ENCODE measurements around the gene DISP2.

Gene DISP2

DNA sequence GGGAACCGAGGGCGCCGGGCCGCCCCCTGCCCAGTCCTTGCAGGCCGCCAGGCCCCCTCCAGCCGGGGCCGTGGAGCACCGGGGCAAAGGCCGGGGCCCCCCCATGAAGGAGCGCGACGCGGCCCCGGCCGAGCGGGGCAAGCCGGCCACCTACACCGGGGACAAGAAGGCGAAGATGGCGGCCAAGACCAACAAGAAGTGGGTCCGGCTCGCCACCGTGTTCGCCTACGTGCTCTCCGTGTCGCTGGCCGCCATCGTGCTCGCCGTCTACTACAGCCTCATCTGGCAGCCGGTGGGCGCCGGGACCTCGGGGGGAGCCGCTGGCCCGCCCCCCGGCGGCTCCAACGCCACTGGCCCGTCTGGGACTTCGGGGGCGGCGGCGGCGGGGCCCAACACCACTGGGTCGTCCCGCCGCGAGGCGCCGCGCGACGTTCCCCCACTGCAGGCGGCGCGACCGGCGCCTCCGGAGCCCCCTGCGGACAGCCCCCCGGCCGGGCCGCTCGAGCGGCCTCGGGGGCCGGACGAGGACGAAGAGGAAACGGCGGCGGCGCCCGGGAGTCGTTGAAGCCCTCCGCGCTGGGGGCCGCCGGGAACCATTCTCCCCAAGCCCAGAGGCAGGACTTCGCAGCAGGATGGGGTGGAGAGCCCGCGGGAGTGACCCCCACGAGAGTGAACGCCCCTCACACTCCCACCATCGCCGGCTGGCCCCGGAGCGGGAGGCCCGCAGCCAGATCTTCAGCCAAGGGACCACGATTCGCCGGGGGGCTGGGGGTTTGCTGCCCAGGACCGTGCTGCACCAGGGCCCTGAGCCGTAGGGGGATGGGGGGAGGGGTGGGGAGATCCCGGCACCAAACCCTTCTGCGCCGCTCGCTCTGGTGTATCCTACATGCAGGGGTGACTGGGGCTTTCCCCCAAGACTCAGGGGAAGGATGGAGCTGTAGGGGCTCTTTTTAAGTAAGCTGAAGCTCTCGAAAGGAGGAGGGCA lies 33.8 kb upstream of the DISP2 start:
- H3K4me1 Mint-ChIP-seq, result peaks cover 43% of the 10 kb centered on the region
- peak overlapping the region; percentile 58 to 77 for H3K4me3 Mint-ChIP-seq
- H3K27me3 Mint-ChIP-seq, result no peaks in the 10 kb centered on the region
- ATAC-seq (peak; percentile 13), DNase-seq (peak in 1 of 2 donors; percentile 37)
- H3K27ac Mint-ChIP-seq, result no peak overlapping the region
- H3K9me3 Mint-ChIP-seq, result no peaks in the 10 kb centered on the region

DNA sequence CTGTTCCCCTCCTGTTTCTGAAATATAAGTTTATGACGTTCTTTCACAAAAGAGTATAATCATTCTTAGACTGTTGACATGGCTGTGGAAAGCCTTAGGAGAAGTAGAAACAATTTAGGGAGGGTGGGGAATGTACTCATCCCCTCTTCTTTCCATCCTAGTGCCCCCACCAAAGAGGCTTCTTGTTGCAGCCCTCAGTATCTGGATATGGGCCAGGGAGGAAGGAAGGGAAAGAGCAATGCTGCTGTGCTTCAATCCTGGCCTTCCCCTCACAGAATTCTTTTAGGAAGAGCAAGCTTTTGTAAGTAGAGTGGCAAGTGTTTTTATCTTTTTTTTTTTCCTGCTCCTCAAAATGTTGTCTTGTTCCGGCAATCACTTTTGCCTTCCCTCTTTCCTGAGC lies 32.8 kb upstream of the DISP2 start:
- DNase-seq, result no peak
- Mint-ChIP-seq H3K27me3 (no peaks in the 10 kb centered on the region), H3K4me3 (peak overlapping the region; percentile 37 to 77), H3K27ac (no peak overlapping the region), H3K9me3 (no peaks in the 10 kb centered on the region), H3K4me1 (peaks cover 43% of the 10 kb centered on the region)
- no peak for ATAC-seq

DNA sequence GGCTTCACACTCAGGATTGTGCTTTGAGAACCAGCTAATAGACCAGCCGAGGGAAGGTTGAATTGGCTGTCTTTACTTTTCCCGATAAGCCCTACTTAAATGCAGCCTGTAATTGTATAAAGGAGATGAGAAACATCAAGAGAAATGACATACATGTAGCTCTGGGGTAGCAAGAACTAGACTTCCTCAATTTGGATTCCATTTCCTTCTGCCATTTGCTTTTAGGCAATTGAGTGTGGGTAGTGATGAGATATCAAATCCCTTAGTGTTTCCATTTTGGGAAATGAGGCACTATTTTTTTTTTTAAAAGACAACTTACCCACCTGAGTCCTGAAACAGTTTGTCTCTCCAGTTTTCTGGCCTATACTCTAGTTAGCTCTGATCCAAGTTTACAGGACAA lies 32.3 kb upstream of the DISP2 start:
- ATAC-seq (no peak), DNase-seq (no peak)
- Mint-ChIP-seq H3K27ac (no peak overlapping the region), H3K9me3 (no peaks in the 10 kb centered on the region), H3K4me3 (no peak overlapping the region), H3K27me3 (no peaks in the 10 kb centered on the region), H3K4me1 (peaks cover 43% of the 10 kb centered on the region)

DNA sequence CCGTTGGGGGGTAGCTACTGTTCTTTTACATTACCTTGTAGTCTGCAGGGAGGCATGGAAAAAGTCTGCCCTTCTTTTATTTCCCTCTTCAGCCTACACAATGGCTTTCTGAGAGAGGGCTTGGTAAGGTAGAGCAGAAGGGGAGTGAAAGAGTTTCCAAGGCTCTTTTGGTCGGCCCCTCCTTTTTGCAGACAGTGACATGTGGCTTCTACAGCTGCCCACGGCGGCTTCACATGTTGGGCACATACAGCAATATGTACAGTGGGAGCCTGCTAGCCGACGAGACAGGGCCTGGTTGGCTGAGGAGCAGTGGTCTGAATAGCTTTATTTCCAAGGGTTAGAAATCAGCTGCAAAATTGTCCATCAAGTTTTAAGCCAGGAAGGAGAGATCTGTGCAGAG lies 30.6 kb upstream of the DISP2 start:
- ATAC-seq (no peak), DNase-seq (no peak)
- Mint-ChIP-seq H3K9me3 (no peaks in the 10 kb centered on the region), H3K4me1 (peaks cover 27% of the 10 kb centered on the region), H3K27me3 (no peaks in the 10 kb centered on the region), H3K27ac (no peak overlapping the region), H3K4me3 (no peak overlapping the region)

DNA sequence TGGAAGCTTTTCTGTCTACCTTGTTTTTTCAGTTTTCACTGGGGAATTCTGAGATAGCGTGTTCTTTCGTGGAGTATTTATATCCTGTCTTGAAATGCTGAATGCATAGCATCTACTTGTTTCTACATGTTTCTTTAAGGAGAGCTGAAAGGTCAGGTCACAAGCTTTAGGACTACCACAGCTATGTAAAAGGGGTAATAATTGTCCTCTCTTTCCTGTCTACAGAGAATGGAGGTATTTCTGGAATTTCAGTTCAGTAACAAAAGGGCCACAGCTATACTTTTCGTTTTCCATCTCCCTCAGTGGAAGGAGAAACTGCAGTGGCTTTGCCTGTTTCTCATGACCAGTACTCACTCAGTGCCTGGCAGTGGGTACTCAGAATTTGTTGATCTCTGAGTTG lies 29.8 kb upstream of the DISP2 start:
- Mint-ChIP-seq H3K27ac (no peak overlapping the region), H3K4me1 (peaks cover 20% of the 10 kb centered on the region), H3K9me3 (no peaks in the 10 kb centered on the region), H3K27me3 (no peaks in the 10 kb centered on the region), H3K4me3 (no peak overlapping the region)
- no peak for ATAC-seq
- DNase-seq, result no peak

DNA sequence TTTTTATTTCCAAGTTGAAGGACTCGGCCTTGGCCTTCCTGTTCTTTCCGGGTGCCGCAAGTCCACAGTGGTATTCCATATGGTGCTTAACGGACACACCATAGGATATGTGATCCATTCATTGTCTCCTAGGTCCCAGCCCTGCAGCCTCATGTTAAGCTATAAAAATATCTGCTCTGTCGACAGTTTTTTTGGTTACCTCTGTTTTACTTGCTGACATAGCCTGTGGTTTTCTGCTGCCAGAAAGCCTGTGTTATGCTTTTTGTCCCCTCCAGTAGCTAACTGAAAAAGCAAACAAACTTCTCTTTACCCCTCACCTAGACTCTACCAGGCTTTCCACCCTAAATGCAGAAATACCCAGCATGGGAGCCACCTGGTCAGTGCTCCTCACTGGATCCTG lies 29.3 kb upstream of the DISP2 start:
- Mint-ChIP-seq H3K4me1 (peaks cover 22% of the 10 kb centered on the region), H3K4me3 (no peak overlapping the region), H3K27me3 (no peaks in the 10 kb centered on the region), H3K27ac (no peak overlapping the region), H3K9me3 (no peaks in the 10 kb centered on the region)
- ATAC-seq, result no peak
- no peak for DNase-seq

DNA sequence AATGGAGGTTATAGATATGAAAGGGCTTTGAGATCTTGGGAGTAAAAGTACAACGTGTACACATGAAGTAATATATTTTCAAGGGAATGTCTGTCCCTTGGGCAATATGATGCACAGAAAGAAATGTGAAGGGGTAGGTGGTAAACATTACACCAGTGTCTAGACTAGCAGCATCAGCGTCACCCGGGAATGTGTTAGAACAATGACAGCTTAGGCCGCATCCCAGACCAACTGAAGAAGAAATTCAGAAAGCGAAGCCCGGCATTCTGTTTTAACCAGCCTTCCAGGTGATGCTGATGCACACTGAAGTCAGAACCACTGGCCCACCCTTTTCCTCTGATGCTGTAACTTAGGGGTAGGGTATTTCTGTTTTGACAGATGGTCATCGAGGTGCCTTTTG lies 28.2 kb upstream of the DISP2 start:
- Mint-ChIP-seq H3K27me3 (no peaks in the 10 kb centered on the region), H3K27ac (no peak overlapping the region), H3K4me1 (peaks cover 30% of the 10 kb centered on the region), H3K4me3 (no peak overlapping the region), H3K9me3 (no peaks in the 10 kb centered on the region)
- DNase-seq (no peak), ATAC-seq (no peak)

DNA sequence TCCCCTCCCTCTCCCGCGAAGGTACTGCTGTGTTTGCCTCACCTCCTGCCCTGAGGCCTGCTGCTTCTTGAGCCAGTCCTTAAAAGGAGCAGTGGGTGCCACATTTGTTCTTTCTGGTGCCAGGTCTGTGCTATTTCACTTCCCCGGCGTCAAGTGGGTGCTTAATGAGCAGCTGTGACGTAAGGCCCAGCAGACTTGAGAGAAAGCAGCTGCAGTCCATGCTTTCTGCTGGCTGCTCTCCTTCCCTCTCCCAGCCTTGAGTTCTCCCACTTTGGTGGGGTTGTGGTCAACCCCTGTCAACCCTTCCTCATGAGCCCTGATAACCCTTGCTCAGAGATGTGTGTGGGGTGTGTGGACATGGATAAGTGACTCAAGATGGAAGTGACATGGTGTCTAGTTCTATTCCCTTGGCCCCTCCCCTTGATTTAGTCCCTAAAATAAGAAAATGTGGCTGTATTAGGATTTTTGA lies 27.6 kb upstream of the DISP2 start:
- ATAC-seq (no peak), DNase-seq (no peak)
- Mint-ChIP-seq H3K27ac (no peak overlapping the region), H3K4me1 (peaks cover 30% of the 10 kb centered on the region), H3K9me3 (no peaks in the 10 kb centered on the region), H3K27me3 (no peaks in the 10 kb centered on the region), H3K4me3 (no peak overlapping the region)

DNA sequence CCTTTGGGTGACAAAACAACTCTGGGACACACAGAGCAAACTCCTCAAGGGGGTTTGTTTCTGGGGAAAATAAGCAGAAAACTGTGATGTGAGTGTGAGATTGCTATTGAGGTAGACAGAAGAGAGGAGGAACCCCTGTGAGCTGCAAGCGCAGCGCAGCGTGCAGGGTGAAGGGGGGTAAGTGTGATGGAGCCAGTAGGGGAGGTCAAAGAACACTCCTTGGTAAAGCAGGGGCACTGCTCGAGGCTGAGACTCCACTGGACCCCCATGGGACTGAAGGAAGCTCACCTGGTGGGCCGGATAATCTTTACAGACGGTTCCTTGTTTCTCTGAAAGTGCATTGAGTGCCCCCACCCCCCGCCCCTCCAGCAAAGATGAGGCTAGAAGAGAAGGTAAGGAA lies 27.0 kb upstream of the DISP2 start:
- Mint-ChIP-seq H3K27me3 (no peaks in the 10 kb centered on the region), H3K9me3 (no peaks in the 10 kb centered on the region), H3K4me1 (peaks cover 28% of the 10 kb centered on the region), H3K27ac (no peak overlapping the region), H3K4me3 (no peak overlapping the region)
- ATAC-seq (no peak), DNase-seq (no peak)

DNA sequence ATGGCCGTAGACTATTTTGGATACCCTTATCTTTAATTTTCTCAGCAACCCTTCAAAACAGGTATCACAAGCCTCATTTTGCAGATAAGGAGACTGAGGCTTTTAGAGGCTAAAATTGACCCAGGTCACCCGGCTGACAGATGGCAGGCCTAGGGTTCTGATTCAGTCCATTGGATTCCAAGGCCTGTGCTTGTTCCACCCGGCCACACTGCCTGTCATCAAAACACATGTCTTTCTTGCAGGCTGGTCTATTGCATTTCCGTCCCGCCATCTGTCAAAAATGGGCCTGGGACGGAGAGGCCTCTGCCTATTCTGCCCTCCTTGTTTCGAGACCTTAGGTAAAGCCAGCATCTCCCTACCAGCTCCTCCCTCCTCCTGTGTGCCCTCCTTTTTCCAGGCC lies 26.4 kb upstream of the DISP2 start:
- no peak overlapping the region for H3K4me3 Mint-ChIP-seq
- ATAC-seq, result no peak
- no peak for DNase-seq
- H3K27me3 Mint-ChIP-seq, result no peaks in the 10 kb centered on the region
- peaks cover 28% of the 10 kb centered on the region for H3K4me1 Mint-ChIP-seq
- H3K27ac Mint-ChIP-seq, result no peak overlapping the region
- H3K9me3 Mint-ChIP-seq, result no peaks in the 10 kb centered on the region

DNA sequence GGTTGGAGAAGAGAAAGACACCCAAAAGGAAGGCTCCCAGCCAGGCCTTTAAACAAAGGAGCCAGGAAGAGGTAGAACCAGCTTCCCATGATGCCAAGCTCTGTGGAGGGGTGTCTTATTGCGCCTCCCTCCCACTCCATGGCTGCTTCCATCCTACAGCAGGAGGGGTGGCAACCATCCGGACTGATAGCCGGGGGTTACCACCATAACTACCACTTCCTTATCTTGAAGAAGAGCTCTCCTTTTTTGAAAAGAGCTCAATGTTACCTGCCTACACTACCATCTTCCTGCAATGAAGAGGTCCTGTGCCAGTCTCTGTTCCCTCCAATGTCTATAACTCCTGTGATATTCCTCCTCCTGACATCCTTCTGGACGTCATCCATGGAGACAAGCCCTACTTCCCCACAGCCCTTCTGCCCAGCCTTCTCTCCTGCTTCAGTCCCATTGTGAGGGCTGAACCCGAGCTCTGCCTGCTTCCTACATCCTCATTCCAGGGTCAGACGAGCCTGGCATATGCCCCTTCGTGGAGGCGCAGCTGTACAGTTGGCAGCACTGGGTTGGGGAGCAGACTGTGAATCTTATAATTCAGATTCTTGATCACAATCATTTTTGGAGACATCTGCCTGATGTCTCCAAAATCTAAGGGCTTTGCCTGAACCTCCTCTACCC lies 25.8 kb upstream of the DISP2 start:
- Mint-ChIP-seq H3K4me3 (no peak overlapping the region), H3K9me3 (no peaks in the 10 kb centered on the region), H3K27me3 (no peaks in the 10 kb centered on the region), H3K27ac (no peak overlapping the region), H3K4me1 (peaks cover 34% of the 10 kb centered on the region)
- ATAC-seq, result no peak
- no peak for DNase-seq

DNA sequence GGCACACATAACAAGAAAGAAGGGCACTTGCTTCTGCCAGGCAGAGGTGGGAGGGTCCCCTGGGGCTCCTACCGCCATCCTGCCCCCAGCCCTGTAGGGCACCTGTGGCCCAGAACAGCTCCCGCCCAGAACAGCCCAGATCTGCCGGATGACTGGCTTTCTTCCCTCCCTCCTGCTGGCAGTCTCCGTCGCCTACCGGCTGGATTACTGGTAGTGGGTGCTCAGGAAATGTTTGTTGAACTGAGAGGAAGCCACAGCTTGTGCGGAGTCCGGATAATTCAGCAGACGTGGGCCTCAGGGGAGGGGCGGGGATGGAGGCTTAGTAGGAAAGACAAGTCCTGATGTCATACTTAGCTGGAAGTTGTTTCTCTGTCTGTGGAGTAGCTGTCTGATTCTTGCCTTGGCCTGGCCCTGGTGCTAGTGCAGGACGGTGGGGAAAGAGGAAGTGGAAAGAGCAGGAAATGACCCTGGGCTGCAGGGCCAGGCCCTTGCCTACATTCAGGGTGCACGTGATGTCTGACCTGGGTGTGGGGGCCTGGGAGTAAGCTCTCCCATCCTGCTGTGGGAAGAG lies 24.0 kb upstream of the DISP2 start:
- Mint-ChIP-seq H3K27me3 (no peaks in the 10 kb centered on the region), H3K4me3 (peak overlapping the region; percentile 49 to 52), H3K9me3 (no peaks in the 10 kb centered on the region), H3K27ac (peak overlapping the region; percentile 38 to 55), H3K4me1 (peaks cover 35% of the 10 kb centered on the region)
- no peak for DNase-seq
- peak; percentile 14 for ATAC-seq

DNA sequence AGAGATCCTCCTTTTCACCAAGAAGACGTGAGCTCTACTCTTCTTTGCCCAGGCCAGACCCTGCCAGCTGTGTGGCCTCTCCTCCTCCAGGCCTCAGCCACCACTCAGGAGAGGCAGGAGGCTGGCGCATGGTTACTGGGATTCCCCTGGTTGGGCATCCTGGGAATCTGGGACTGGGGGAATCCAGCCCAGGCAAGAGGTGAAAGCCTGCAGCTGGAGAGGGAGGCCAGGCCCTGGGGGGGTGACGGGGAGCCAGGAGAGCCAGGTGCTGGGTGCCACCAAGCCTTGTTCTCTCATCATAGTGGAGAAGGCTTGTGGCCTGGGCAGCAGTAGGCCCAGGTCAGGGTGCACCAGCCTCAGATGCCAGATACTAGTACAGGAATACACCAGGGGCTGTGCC lies 23.5 kb upstream of the DISP2 start:
- Mint-ChIP-seq H3K9me3 (no peaks in the 10 kb centered on the region), H3K27ac (peak overlapping the region in 1 of 2 donors; percentile 38), H3K4me3 (peak overlapping the region; percentile 35 to 49), H3K4me1 (peaks cover 35% of the 10 kb centered on the region), H3K27me3 (no peaks in the 10 kb centered on the region)
- DNase-seq (no peak), ATAC-seq (no peak)

DNA sequence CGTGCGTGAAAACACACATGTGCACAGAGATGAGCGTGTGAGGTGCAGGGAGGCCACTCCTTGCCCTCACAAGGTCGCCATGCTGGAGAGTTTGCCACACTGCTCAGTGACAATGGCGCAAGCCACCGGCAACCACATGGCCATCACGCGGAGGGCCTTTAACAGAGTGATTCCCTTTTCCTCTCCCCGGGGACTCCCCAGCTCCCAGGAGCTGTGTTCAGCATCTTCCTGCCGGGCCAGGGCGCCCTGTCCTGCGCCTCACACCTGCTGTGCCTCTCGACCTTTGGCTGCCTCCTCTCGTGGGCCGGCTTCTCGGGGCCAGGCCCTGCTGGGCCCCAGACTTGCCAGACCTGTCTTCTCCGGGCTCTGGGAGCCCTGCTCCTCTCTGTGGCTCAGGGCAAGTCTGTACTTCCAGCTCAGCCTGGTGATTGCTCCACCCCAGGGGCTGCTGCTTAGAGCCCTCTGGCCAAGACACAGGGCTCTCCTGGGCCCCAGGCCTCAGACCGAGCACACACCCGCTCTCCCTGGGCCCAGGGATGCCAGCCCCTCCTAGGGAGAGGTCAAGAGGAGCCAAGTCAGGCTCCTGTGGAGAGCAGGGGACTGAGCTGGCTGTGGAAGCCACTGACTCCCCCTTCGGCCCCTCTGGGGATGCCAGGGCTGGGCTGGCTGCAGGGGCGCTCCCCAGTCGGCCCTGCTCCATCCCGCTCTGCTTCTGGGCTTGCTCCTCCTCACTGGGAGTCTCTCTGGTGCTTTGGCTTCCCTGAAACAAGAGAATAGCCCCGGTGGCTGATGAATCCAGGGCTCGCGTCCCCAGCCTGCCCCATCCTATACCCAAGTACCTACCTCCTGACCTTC lies 22.9 kb upstream of the DISP2 start:
- DNase-seq (no peak), ATAC-seq (no peak)
- Mint-ChIP-seq H3K4me1 (peaks cover 35% of the 10 kb centered on the region), H3K27ac (no peak overlapping the region), H3K9me3 (no peaks in the 10 kb centered on the region), H3K4me3 (no peak overlapping the region), H3K27me3 (no peaks in the 10 kb centered on the region)
